ENCODE data around the gene SLC17A7. TPM values are rescaled to one million over a fixed set of nuclear protein-coding genes. Genes with fewer than 3 reads are reported as not detected.

The SLC17A7 gene
- total and polyA plus RNA-seq, 2 of the 13 experiments (the other 11 are each of a cell fraction or from before 2014, with no cell fraction given) = 0.32 TPM; not detected in 1

DNA sequence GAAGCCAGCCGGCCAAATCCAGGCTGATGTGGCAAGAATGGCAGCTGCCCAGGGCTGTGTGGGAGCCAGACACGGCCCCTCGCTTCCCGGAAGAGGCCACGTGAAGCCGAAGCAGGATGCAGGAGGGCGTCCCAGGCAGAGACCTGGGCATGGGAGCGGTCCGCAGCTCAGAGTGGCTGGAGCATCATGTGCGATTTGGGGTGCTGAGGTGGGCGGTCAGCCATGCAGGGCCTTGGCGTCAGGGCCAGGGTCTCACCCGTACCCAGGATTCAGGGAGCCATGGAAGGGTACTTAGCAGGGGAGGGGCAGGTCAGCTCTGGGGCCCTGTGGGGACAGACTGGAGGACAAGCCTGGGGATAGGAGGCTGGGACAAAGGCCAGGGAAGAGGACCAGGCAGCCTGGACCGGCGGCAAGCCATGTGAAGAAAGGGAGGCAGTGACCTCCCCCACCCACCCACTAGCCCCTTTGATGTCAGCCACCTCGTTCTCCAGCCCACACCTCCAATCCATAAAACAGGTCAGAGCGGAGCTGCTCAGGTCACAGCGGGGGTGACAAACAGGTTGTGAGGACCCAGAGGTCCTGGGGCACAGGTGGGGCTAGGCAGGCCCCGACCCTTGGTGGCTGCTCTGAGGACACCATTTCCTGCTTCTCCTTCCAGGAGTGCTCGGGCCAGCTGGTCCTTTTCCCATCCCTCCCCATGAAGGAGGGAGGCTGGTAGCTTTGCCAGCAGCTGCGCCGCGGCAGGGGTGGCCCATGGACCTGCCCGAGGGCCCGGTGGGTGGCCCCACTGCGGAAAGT, 51.0 kb downstream of the SLC17A7 start:
- no peak overlapping the region for H3K4me3 ChIP-seq (replicated peaks in 1 of 3; ENCODE audit: insufficient read depth in 1 of 3, low read depth in 2 of 3, low read length in 3 of 3)
- ATAC-seq (peak; percentile 18), DNase-seq (ENCODE audit: low spot score) (no peak), FAIRE-seq (no peak)
- in situ Hi-C loops (cut with HindIII; ENCODE audit: extremely low pct_ligation_motif_present, low pct_unique_long_range_greater_than_20kb) = loop anchor here (5.0 kb wide), 1 partner anchor 37 kb away; the partner anchor contains the start of gene GFY
- H3K4me2 ChIP-seq (ENCODE audit: low read depth, low read length) = no peak overlapping the region
- no TSS peak for BruUV-seq (replicated peaks)
- no peaks in the 10 kb centered on the region for H4K20me1 ChIP-seq (ENCODE audit: insufficient read depth, low read length)
- no peak overlapping the region for H2AFZ ChIP-seq (ENCODE audit: low read length)
- H3K9ac ChIP-seq (ENCODE audit: insufficient read depth, low read depth, low read length) = no peak overlapping the region
- H3K36me3 ChIP-seq (replicated peaks in 1 of 2; ENCODE audit: control insufficient read depth in 1 of 2, insufficient read depth in 2 of 2, low read length in 2 of 2) = no peaks in the 10 kb centered on the region
- CTCF ChIA-PET (ENCODE audit: low intra/inter-chr PET ratio, low total read pairs) = interaction anchor here (3.3 kb wide), 1 partner anchor 53 kb away, joined by 45 read pairs; no protein-coding TSS in a partner anchor
- 17% methylated on average over 4 of the region's 26 CpGs for WGBS (ENCODE audit: low lambda C conversion rate)
- no peaks in the 10 kb centered on the region for H3K9me3 ChIP-seq (ENCODE audit: low read length)
- H3K4me1 ChIP-seq (ENCODE audit: insufficient read depth, low read length) = no peaks in the 10 kb centered on the region
- POLR2A ChIA-PET = no interaction called here
- H3K27ac ChIP-seq (ENCODE audit: extremely low read length, insufficient read depth, low read length) = no peak overlapping the region
- no peaks in the 10 kb centered on the region for H3K79me2 ChIP-seq (ENCODE audit: insufficient read depth, low read length)
- H3K27me3 ChIP-seq (ENCODE audit: control insufficient read depth in 1 of 2, insufficient read depth in 2 of 2, low read length in 2 of 2) = peaks cover 6 to 32% of the 10 kb centered on the region in 2 experiments
- intact Hi-C loops (cut with micrococcal nuclease; ENCODE audit: unreplicated experiment) = loop anchor here (5.0 kb wide), 1 partner anchor 37 kb away; the partner anchor contains the start of gene GFY
- TF ChIP-seq ARNT2 (CRISPR knock-in tag; IDR thresholded peaks at IDR 0.05; ENCODE audit: low read depth) (no peak), FOSL2 (CRISPR knock-in tag; IDR thresholded peaks at IDR 0.05) (no peak), ZNF274 (CRISPR knock-in tag; IDR thresholded peaks at IDR 0.05) (no peak), TARDBP (CRISPR knock-in tag; IDR thresholded peaks at IDR 0.05) (no peak), ARID2 (CRISPR knock-in tag; IDR thresholded peaks at IDR 0.05; ENCODE audit: borderline replicate concordance) (no peak)

DNA sequence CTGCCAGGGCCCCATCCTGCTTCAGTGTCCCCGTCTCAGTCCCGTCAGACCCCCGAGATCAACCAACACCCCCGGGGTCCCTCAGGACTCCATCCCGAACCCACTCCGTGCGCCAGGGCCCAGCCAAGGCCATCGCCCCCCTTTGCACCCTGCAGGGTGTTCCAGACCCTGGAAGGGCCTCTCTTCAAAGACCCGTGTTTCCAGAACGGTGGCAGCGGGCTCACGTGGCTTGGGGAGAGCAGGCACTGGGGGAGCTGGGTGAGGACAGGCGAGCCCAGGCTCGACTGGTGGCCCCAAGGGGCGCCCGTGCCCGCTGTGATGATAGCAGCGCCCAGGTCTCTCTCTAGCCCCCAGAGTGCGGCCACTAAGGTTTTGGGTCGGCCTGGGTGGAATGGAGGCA, 51.9 kb downstream of the SLC17A7 start:
- in situ Hi-C loops (cut with HindIII; ENCODE audit: extremely low pct_ligation_motif_present, low pct_unique_long_range_greater_than_20kb) (no loop called here), intact Hi-C loops (cut with micrococcal nuclease; ENCODE audit: unreplicated experiment) (no loop called here)
- Histone ChIP-seq H3K4me3 (replicated peaks in 1 of 3; ENCODE audit: insufficient read depth in 1 of 3, low read depth in 2 of 3, low read length in 3 of 3) (no peak overlapping the region), H3K4me1 (ENCODE audit: insufficient read depth, low read length) (no peaks in the 10 kb centered on the region), H4K20me1 (ENCODE audit: insufficient read depth, low read length) (no peaks in the 10 kb centered on the region), H3K4me2 (ENCODE audit: low read depth, low read length) (no peak overlapping the region), H3K9me3 (ENCODE audit: low read length) (no peaks in the 10 kb centered on the region), H2AFZ (ENCODE audit: low read length) (no peak overlapping the region), H3K9ac (ENCODE audit: insufficient read depth, low read depth, low read length) (no peak overlapping the region), H3K79me2 (ENCODE audit: insufficient read depth, low read length) (no peaks in the 10 kb centered on the region), H3K27ac (ENCODE audit: extremely low read length, insufficient read depth, low read length) (no peak overlapping the region), H3K27me3 (ENCODE audit: control insufficient read depth in 1 of 2, insufficient read depth in 2 of 2, low read length in 2 of 2) (peaks cover 6 to 22% of the 10 kb centered on the region in 2 experiments), H3K36me3 (replicated peaks in 1 of 2; ENCODE audit: control insufficient read depth in 1 of 2, insufficient read depth in 2 of 2, low read length in 2 of 2) (no peaks in the 10 kb centered on the region)
- ChIA-PET POLR2A (no interaction called here), CTCF (ENCODE audit: low intra/inter-chr PET ratio, low total read pairs) (no interaction called here)
- no peak for ATAC-seq
- BruUV-seq (replicated peaks) = no TSS peak
- WGBS (ENCODE audit: low lambda C conversion rate) = 20% methylated on average over 4 of the region's 20 CpGs
- no peak for DNase-seq (ENCODE audit: low spot score)
- FAIRE-seq = no peak
- TF ChIP-seq, protein P1, sequence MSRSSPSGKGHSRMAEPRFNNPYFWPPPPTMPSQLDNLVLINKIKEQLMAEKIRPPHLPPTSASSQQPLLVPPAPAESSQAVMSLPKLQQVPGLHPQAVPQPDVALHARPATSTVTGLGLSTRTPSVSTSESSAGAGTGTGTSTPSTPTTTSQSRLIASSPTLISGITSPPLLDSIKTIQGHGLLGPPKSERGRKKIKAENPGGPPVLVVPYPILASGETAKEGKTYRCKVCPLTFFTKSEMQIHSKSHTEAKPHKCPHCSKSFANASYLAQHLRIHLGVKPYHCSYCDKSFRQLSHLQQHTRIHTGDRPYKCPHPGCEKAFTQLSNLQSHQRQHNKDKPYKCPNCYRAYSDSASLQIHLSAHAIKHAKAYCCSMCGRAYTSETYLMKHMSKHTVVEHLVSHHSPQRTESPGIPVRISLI (CRISPR knock-in tag; IDR thresholded peaks at IDR 0.05; ENCODE audit: borderline replicate concordance) = no peak
- TF ChIP-seq PTBP1 (IDR thresholded peaks at IDR 0.05; ENCODE audit: low read depth, low read length, poor library complexity, severe bottlenecking) (no peak), YY1 (IDR thresholded peaks at IDR 0.05; ENCODE audit: insufficient read depth, insufficient replicate concordance, low read depth, low read length) (no peak)
